HK-2 (cell line): ENCODE results near the gene CHRDL2.
"Not testable (repeated sequence)": the region's sequence is repeated elsewhere in the genome, so short reads cannot be mapped to it uniquely, and the experiment has no call there.

Experiments
- DNase-seq: peaks from one replicate; pipeline ENCODE4 v3.0.0-alpha.2; 2018; ENCODE audit not compliant: unreplicated experiment

CHRDL2 gene

GRCh38 chr11:74670171-74670570 lies 61.1 kb downstream of the CHRDL2 start:
- DNase-seq, result no peak

- DNase-seq, result no peak
These were observed 61.7 kb downstream of the CHRDL2 start for GRCh38 chr11:74669211-74670160.

- DNase-seq, result no peak
These were observed 67.9 kb downstream of the CHRDL2 start for GRCh38 chr11:74663315-74663714.

- no peak for DNase-seq
These were observed 68.6 kb downstream of the CHRDL2 start for GRCh38 chr11:74662487-74663103.

GRCh38 chr11:74659124-74659523 lies 72.1 kb downstream of the CHRDL2 start:
- DNase-seq, result not testable (repeated sequence)

- no peak for DNase-seq
These were observed 76.2 kb downstream of the CHRDL2 start for GRCh38 chr11:74654976-74655375.

GRCh38 chr11:74650498-74650897 lies 80.7 kb downstream of the CHRDL2 start:
- DNase-seq, result no peak

GRCh38 chr11:74648894-74649293 lies 82.3 kb downstream of the CHRDL2 start:
- no peak for DNase-seq

- DNase-seq, result no peak
These were observed 83.4 kb downstream of the CHRDL2 start for GRCh38 chr11:74647831-74648230.

- DNase-seq, result no peak
These were observed 83.8 kb downstream of the CHRDL2 start for GRCh38 chr11:74647404-74647803.

- DNase-seq, result no peak
These were observed 84.3 kb downstream of the CHRDL2 start for GRCh38 chr11:74646954-74647353.
